GM12878 (cell line): ENCODE data around the gene CFAP74. TPM values are rescaled to one million over a fixed set of nuclear protein-coding genes. Genes with fewer than 3 reads are reported as not detected.

Source experiments
- ATAC-seq: fragments of 200-7000 bp; cut with Tn5 transposase; 3 replicates; pipeline ENCODE4 v1.9.1; 2020; ENCODE audit warnings: mild to moderate bottlenecking, moderate library complexity
- BruUV-seq: library from RNA; stranded (reverse); fragments of 400-500 nt; replicated peaks from 2 replicates; lab custom pipeline; 2021; lab: Mats Ljungman, UMichigan
- CTCF ChIA-PET: fragments of 300-600 bp; sonication (Branson Sonifier 250); formaldehyde crosslinking; extraction: SDS; loops from one replicate; lab custom pipeline; 2021; ENCODE audit warnings: inconsistent platforms; lab: Yijun Ruan, JAX
- POLR2A ChIA-PET: fragments of 350-600 bp; formaldehyde crosslinking; extraction: SDS; loops from one replicate; lab custom pipeline; 2021; ENCODE audit warnings: inconsistent platforms; lab: Charles Lee
- RAD21 ChIA-PET: fragments of 300-600 bp; sonication (Branson Sonifier 250); formaldehyde crosslinking; loops from one replicate; lab custom pipeline; 2023; ENCODE audit warnings: antibody characterized with exemption; ENCODE audit not compliant: unreplicated experiment; lab: Charles Lee
- SMC1A ChIA-PET: fragments of 300-600 bp; sonication (Branson Sonifier 250); formaldehyde crosslinking; loops from one replicate; lab custom pipeline; 2023; ENCODE audit not compliant: unreplicated experiment, uncharacterized antibody; lab: Charles Lee
- DNase-seq: peaks from one replicate; pipeline ENCODE4 v3.0.0-alpha.2; 2011; ENCODE audit warnings: low read depth, low spot score
- FAIRE-seq: peaks from 3 replicates; lab custom pipeline; 2011; peaks lifted over from hg19 to GRCh38; lab: Jason Lieb, UNC
- H2AFZ ChIP-seq: 2 replicates; pipeline ENCODE4 v1.6.0; 2011; ENCODE audit warnings: low read depth, low read length, control low read depth; ENCODE audit not compliant: control insufficient read depth
- H3K27ac ChIP-seq: 2 replicates; pipeline ENCODE4 v1.5.1; 2011; ENCODE audit warnings: control low read depth; ENCODE audit not compliant: control insufficient read depth, insufficient read depth
- H3K27me3 ChIP-seq, 2 experiments: replicated peaks in 1 of 2; 2 replicates each; pipeline versions ENCODE4 v1.6.0 to v1.6.1; 2011; ENCODE audit warnings: low read length in 1 of 2; ENCODE audit not compliant: control insufficient read depth in 2 of 2, insufficient read depth in 2 of 2
- H3K36me3 ChIP-seq, 2 experiments: 2 replicates each; pipeline ENCODE4 v1.5.1; 2011; ENCODE audit warnings: low read length in 1 of 2; ENCODE audit not compliant: control insufficient read depth in 2 of 2, insufficient read depth in 2 of 2
- H3K4me1 ChIP-seq: 2 replicates; pipeline ENCODE4 v1.6.1; 2011; ENCODE audit warnings: mild to moderate bottlenecking, low read length, moderate library complexity, mixed read lengths; ENCODE audit not compliant: control insufficient read depth, insufficient read depth
- H3K4me2 ChIP-seq: 2 replicates; pipeline ENCODE4 v1.6.0; 2011; ENCODE audit warnings: control low read depth; ENCODE audit not compliant: control insufficient read depth, insufficient read depth
- H3K4me3 ChIP-seq: fragments of 200-600 bp; sonication (generic); 2 replicates; pipeline ENCODE4 v1.5.1; 2016
- H3K79me2 ChIP-seq: 2 replicates; pipeline ENCODE4 v1.6.0; 2011; ENCODE audit warnings: low read length; ENCODE audit not compliant: control insufficient read depth, insufficient read depth
- H3K9ac ChIP-seq: 2 replicates; pipeline ENCODE4 v1.8.0; 2011; ENCODE audit warnings: low read length, control low read depth, mixed read lengths; ENCODE audit not compliant: control insufficient read depth, insufficient read depth
- H3K9me3 ChIP-seq: replicated peaks from 3 replicates; pipeline ENCODE4 v1.5.1; 2011; ENCODE audit warnings: mild to moderate bottlenecking, low read length; ENCODE audit not compliant: control insufficient read depth, insufficient read depth
- H4K20me1 ChIP-seq: 2 replicates; pipeline ENCODE4 v1.6.0; 2011; ENCODE audit not compliant: control insufficient read depth, insufficient read depth
- BRCA1 ChIP-seq: IDR thresholded peaks from 2 replicates; pipeline ENCODE4 v1.6.1; 2011; ENCODE audit warnings: low read depth, low read length, improper control_type of control experiment
- CEBPB ChIP-seq, 2 experiments: fragments of 150-350 bp in 1 of 2; IDR thresholded peaks; 2 replicates each; pipeline ENCODE4 v1.6.1; 2012 to 2014; ENCODE audit warnings: low read depth in 2 of 2, low read length in 2 of 2, borderline replicate concordance in 1 of 2, inconsistent platforms in 1 of 2
- HDAC2 ChIP-seq: fragments of 200-600 bp; sonication (generic); IDR thresholded peaks from 2 replicates; pipeline ENCODE4 v1.6.1; 2017
- JUND ChIP-seq: IDR thresholded peaks from 2 replicates; pipeline ENCODE4 v1.6.1; 2012; ENCODE audit warnings: low read depth, mild to moderate bottlenecking, low read length, improper control_type of control experiment, moderate library complexity
- MLLT1 ChIP-seq: fragments of 450-650 bp; IDR thresholded peaks from 2 replicates; pipeline ENCODE4 v1.6.1; 2016; ENCODE audit warnings: mild to moderate bottlenecking
- WGBS: methylation state at CpG from one replicate; pipeline ENCODE4 v1.1.6; 2016; ENCODE audit warnings: low lambda C conversion rate; ENCODE audit not compliant: insufficient replicate concordance, insufficient coverage; ENCODE audit errors: missing lambda C conversion rate; 5-methylcytosine and 5-hydroxymethylcytosine counted together
- in situ Hi-C: fragments of 300-500 bp; cut with MboI; formaldehyde crosslinking; loops from 9 replicates; pipeline ENCODE4 v1.14.3; 2018; ENCODE audit warnings: mixed read lengths
- intact Hi-C: fragments of 100-400 bp; cut with micrococcal nuclease; formaldehyde crosslinking; loops from one replicate; pipeline ENCODE4 v1.14.2; 2022; ENCODE audit not compliant: unreplicated experiment
- polyA plus RNA-seq, 11 experiments: library from polyadenylated mRNA; depleted of rRNA in 4 of 11; unstranded in 6 of 11; stranded (reverse) in 5 of 11; fragments of >200 nt; fragmentation: Nextera tagmentation in 4 of 11; fragmentation: Illumina TruSeq in 1 of 11; extraction: Ambion mirVana in 4 of 11; extraction: Trizol in 1 of 11; gene quantifications; 1 replicate in 1 of 11; 2 replicates in 10 of 11; pipeline versions ENCODE4 v1.2.1 to v1.2.3, GENCODE V29; 2011 to 2016; ENCODE audit warnings: inconsistent platforms in 2 of 11, missing spikeins in 2 of 11, low read depth in 1 of 11
- total RNA-seq, 4 experiments: library from RNA; depleted of rRNA in 3 of 4; stranded (reverse); fragments of >200 nt in 3 of 4; fragmentation: Illumina TruSeq in 1 of 4; extraction: Trizol in 1 of 4; gene quantifications; 2 replicates each; pipeline versions ENCODE4 v1.2.1 to v1.2.3, GENCODE V29; 2013 to 2021

CFAP74 gene
- total and polyA plus RNA-seq, 10 of the 15 experiments (the other 5 are each of a cell fraction or from before 2014, with no cell fraction given), result 0.01 TPM; not detected in 9

- TF ChIP-seq CEBPB (IDR thresholded peaks at IDR 0.05; ENCODE audit: borderline replicate concordance in 1 of 2, low read depth in 2 of 2, low read length in 2 of 2) (no peak), HDAC2 (no peak), JUND (no peak)
- TF ChIP-seq, all 136 proteins: peak for 0
Observed at GRCh38 chr1:1892763-1893120, 110.8 kb downstream of the CFAP74 start (continued).

GRCh38 chr1:1892079-1892762 lies 111.4 kb downstream of the CFAP74 start:
- Histone ChIP-seq H2AFZ (peak overlapping the region; percentile 66), H3K4me2 (peak overlapping the region; percentile 98), H3K4me1 (peaks cover 21% of the 10 kb centered on the region), H3K9ac (peak overlapping the region; percentile 68; the same call in 1 of the 2 replicates), H3K27ac (peak overlapping the region; percentile 44; the same call in 1 of the 2 replicates), H3K27me3 (no peaks in the 10 kb centered on the region), H4K20me1 (no peaks in the 10 kb centered on the region), H3K79me2 (peaks cover 37% of the 10 kb centered on the region), H3K9me3 (no peaks in the 10 kb centered on the region), H3K4me3 (peak overlapping the region; percentile 78), H3K36me3 (no peaks in the 10 kb centered on the region)
- RAD21 ChIA-PET, result interaction anchor here (1.1 kb wide), 1 partner anchor 112 kb away, joined by 4 read pairs; no protein-coding TSS in a partner anchor
- ATAC-seq, result no peak
- no peak for FAIRE-seq
- DNase-seq, result no peak
- SMC1A ChIA-PET, result interaction anchor here (1.0 kb wide), 1 partner anchor 14 kb away, joined by 3 read pairs; no protein-coding TSS in a partner anchor
- POLR2A ChIA-PET, result interaction anchor here (0.9 kb wide), 1 partner anchor 215 kb away, joined by 6 read pairs; no protein-coding TSS in a partner anchor
- WGBS, result 74% methylated on average over 20 of the region's 21 CpGs
- in situ Hi-C loops, result no loop called here
- no peak for TF ChIP-seq BRCA1
- TF ChIP-seq MLLT1, result peak; percentile 36; the same call in 1 of the 2 replicates
- BruUV-seq, result TSS peak; percentile 67
- CTCF ChIA-PET, result interaction anchor here (0.8 to 1.5 kb wide), 4 partner anchors 13 to 103 kb away, joined by 3 to 12 read pairs (median 4); no protein-coding TSS in a partner anchor
- intact Hi-C loops, result loop anchor here (5.0 kb wide), 1 partner anchor 115 kb away; the partner anchor contains the start of gene NADK
